Measurements from ENCODE around the gene LRRC39.
"Not testable (repeated sequence)": the region's sequence is repeated elsewhere in the genome, so short reads cannot be mapped to it uniquely, and the experiment has no call there.

The LRRC39 gene

GRCh38 chr1:100178091-100178490 is at the start of gene LRRC39:
Gene LRRC39, minus strand, starts transcription at chr1:100178256. Its CDS starts 9,740 bp downstream, at chr1:100168516.
- no peak for DNase-seq (ENCODE audit: low read depth in 2 of 2)

DNA sequence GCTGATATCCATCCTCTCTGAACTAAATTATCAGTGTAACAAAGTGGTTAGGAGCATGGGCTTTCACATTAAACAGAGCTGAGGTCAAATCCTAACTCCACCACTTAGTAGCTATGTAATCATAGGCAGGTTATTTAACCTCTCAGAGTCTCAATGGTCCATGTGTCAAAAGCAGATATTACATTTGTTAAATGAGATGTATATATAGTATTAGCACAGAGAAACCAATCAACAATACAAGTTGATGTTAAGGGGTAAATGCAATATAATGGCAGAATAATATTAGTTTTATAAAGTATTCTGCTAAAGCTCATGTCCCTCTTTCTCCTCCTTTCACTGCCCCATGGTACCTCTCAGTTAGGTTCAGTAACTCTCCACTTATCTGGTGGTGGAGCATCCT is 44.4 kb upstream of the LRRC39 start:
- DNase-seq (ENCODE audit: low read depth in 2 of 2): no peak

DNA sequence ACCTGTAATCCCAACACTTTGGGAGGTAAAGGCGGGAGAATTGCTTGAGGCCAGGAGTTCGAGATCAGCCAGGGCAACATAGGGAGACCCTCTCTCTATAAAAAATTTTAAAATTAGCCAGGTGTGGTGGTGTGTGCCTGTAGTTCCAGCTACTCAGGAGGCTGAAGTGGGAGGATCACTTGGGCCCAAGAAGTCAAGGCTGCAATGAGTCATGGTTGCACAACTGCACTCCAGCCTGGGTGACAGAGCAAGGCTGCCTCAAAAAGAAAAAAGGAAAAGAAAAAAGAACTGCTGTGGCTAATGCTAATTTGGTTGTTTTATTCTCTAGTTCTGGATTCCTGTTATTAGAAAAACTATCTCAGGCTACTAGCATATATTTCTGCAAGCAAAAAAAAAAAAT is 41.8 kb upstream of the LRRC39 start:
- no peak for DNase-seq (ENCODE audit: low read depth in 2 of 2)

DNA sequence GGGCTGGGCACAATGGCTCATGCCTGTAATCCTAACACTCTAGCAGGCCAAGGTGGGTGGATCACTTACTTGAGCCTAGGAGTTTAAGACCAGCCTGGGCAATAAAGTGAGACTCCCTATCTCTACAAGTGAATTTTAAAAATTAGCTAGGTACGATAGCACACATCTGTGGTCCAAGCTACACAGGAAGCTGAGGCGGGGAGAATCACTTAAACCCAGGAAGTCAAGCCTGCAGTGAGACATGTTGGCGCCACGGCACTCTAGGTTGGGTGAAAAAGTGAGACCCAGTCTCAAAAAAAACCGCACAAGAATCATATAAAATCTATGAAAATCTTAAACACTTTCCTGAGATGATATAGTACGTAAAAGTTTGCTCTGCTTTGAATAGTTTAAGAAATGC is 41.4 kb upstream of the LRRC39 start:
- DNase-seq (ENCODE audit: low read depth in 2 of 2): no peak

DNA sequence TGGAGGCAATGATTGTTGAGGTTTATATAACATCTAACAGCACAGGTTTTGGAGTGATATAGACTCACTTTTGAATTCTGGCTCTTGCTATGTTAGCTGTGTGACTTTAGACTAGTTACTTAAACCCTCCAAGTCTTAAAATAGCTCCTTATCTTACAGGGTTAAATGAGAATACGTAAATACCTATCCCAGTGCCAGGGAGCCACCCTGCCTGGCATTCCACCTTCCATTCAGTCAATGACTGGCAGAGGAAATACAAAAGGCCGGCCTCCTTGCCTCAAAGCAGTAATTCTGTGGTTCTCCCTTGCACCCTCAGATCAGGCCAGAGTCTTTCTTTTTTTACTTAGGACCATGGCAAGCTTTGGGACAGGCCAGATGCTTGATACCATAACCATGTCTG is 39.8 kb upstream of the LRRC39 start:
- DNase-seq (ENCODE audit: low read depth in 2 of 2): no peak

GRCh38 chr1:100215101-100215500 is 37.0 kb upstream of the LRRC39 start:
- DNase-seq (ENCODE audit: low read depth in 2 of 2): no peak

DNA sequence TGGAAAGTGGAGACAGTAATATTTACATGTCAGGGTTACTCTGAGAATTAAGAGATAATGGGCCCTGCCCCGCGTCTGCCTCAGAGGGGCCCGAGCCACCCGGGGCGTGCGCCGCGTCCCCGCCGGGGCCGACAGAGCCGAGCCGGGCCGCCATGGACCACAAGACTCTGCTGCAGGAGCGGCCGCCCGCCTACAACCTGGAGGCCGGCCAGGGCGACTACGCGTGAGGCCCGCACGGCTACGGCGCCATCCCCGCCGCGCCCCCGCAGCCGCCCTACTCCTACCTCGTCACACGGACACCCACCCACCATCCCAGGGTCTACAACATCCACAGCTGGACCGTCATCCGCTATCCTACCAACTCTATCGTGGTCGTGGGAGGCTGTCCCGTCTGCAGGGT is 35.1 kb upstream of the LRRC39 start:
- no peak for DNase-seq (ENCODE audit: low read depth in 2 of 2)

- no peak for DNase-seq (ENCODE audit: low read depth in 2 of 2)
Measured at GRCh38 chr1:100206301-100206700, 28.2 kb upstream of the LRRC39 start.

DNA sequence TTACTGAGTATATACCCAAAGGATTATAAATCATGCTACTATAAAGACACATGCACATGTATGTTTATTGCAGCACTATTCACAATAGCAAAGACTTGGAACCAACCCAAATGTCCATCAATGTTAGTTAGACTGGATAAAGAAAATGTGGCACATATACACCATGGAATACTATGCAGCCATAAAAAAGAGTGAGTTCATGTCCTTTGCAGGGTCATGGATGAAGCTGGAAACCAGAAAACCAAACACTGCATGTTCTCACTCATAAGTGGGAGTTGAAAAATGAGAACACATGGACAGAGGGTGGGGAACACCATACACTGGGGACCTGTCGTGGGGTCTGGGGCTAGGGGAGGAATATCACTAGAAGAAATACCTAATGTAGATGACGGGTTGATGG is 27.5 kb upstream of the LRRC39 start:
- DNase-seq (ENCODE audit: low read depth in 2 of 2): not testable (repeated sequence)

DNA sequence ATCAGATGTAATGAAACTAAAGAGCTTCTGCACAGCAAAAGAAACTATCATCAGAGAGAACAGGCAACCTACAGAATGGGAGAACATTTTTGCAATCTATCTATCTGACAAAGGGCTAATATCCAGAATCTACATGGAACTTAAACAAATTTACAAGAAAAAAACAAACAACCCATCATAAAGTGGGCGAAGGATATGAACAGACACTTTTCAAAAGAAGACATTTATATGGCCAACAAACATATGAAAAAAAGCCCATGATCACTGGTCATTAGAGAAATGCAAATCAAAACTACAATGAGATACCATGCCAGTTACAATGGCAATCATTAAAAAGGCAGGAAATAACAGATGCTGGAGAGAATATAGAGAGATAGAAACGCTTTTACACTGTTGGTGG is 27.0 kb upstream of the LRRC39 start:
- not testable (repeated sequence) for DNase-seq (ENCODE audit: low read depth in 2 of 2)

- DNase-seq (ENCODE audit: low read depth in 2 of 2): not testable (repeated sequence)
Measured at GRCh38 chr1:100202703-100203102, 24.6 kb upstream of the LRRC39 start.

- not testable (repeated sequence) for DNase-seq (ENCODE audit: low read depth in 2 of 2)
Measured at GRCh38 chr1:100200060-100200459, 22.0 kb upstream of the LRRC39 start.

DNA sequence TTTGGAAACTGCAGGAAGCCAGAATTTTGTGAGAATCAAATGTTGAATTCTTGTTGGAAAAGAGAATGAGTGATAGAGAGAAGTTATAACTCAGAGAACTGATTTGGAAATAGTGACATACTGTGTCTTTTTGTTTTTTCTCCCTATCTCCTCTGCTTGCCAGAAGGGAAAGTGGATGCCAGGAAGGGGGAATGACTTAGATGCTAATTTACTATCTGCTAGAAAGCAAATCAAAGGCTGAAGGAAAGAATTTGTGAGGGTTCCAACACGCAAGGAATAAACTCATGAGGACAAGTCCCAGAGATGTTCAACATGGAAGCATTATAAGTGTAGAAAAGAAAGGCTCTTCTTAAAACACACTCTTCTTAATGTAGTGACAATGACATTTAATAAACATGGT is 20.5 kb upstream of the LRRC39 start:
- DNase-seq (ENCODE audit: low read depth in 2 of 2): no peak

GRCh38 chr1:100188617-100189016 is 10.6 kb upstream of the LRRC39 start:
- DNase-seq (ENCODE audit: low read depth in 2 of 2): no peak

DNA sequence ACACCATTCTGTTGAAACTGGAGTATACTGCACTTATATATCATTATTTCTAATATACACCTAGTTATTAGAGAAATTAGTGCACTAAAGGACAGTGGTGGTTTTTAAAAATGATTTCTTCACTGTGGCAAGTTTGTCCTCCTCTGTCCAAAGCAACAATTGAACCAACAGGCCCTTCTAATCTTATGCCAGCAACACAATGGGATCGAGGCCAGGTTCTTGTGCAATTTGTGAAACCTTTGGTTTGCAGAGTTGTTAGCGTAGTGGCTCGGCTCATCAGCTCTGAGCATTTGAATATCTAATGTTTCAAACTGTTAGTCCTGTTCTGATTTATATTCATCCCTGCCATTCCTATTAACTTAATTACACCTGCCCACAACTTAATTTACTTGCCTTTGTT is 9.9 kb upstream of the LRRC39 start:
- DNase-seq (ENCODE audit: low read depth in 2 of 2): no peak

DNA sequence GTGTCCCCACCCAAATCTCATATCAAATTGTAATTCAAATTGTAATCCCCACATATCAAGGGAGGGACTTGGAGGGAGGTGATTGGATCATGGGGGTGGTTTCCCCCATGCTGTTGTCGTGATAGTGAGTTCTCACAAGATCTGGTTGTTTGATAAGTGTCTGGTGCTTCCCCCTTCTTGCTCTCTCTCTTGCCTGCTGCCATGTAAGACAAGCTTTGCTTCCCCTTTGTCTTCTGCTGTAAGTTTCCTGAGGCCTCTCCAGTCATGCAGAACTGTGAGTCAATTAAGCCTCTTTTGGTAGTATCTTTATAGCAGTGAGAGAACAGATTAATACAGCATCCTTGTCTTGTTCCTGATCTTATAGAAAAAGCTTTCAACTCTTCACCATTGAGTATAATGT is 6.5 kb upstream of the LRRC39 start:
- no peak for DNase-seq (ENCODE audit: low read depth in 2 of 2)

DNA sequence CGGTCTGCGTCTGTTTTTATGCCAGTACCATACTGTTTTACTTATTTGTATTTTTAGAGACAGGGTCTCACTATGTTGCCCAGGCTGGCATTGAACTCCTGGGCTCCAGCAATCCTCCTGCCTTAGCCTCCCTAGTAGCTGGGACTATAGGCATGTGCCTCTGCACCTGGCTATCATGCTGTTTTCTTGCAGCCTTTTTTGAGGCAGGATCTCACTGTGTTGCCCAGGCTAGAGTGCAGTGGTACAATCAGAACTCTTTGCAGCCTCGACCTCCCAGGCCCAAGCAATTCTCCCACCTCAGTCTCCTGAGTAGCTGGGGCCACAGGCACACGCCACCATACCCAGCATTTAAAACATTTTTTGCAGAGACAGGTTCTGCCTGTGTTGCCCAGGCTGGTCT is 5.3 kb upstream of the LRRC39 start:
- no peak for DNase-seq (ENCODE audit: low read depth in 2 of 2)

GRCh38 chr1:100177295-100178041 is 588 bp downstream of the LRRC39 start:
- DNase-seq (ENCODE audit: low read depth in 2 of 2): no peak

- DNase-seq (ENCODE audit: low read depth in 2 of 2): no peak
Measured at GRCh38 chr1:100168051-100168450, 10.0 kb downstream of the LRRC39 start.

DNA sequence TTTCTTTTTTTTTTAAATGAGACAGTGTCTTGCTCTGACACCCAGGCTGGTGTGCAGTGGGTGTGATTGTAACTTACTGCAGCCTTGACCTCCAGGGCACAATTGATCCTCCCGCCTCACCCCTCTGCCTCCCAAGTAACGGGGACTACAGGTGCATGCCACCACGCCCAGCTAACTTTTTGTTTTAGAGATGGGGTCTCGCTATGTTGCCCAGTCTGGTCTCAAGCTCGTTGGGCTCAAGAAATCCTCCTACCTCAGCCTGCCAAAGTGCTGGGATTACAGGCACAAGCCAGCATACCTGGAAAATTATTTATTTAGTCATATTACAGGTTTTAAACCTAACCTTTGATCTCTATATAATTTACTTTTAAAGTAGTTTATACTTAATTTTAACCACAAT is 13.4 kb downstream of the LRRC39 start:
- DNase-seq (ENCODE audit: low read depth in 2 of 2): no peak

DNA sequence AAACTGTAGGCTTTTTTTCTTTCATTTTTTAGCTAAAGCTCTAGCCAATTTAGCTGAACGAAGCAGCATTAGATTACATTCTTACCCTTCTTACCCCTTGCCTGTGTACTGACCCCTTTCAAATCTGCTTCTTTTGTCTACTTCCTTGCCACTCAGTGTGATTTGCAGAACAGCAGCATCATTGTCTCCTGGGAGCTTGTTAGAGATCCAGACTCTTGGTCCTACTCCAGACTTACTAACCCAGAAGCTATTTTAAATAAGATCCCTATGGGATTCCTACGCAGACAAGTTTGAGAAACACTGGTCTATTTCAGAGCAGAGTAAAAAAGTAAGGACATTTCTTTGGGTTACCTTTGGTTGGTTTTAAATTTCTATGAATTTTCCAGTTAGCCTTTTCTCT is 13.8 kb downstream of the LRRC39 start:
- DNase-seq (ENCODE audit: low read depth in 2 of 2): no peak

DNA sequence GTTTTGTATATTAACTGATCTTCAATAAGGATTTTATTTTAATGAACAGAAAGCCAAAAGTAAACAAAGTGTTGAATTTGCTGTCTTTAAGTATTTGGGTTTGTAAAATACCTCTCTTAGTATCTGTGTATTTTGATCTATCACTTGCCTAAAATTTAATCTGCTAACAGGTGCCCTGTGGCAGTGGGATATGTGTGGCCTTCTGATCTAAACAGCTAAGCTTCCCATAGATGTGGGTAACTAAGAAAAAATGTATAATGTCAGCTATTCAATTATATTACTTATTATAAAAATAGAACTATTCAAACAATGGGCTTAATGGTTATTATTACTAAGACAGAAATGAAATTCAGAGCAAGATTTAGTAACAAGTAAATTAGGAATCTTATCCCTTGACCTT is 15.2 kb downstream of the LRRC39 start:
- no peak for DNase-seq (ENCODE audit: low read depth in 2 of 2)

DNA sequence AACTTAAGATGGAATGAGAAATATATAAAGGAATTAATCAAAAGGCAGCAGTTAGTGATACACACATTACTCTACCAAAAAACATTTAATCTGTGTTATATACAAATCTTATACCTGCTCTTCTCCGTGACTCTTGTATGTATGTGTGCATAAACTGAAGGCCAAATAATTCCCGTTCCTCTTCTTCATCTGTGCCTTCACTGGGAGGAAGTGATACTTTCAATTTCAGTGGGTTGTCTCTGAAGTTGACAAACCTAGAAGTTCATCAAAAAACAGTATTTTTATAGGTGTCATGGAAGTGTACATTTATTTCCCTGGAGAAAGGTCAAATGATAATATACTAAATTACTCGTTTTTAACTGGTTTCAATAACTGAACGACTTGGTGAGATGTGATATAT is 25.8 kb downstream of the LRRC39 start:
- no peak for DNase-seq (ENCODE audit: low read depth in 2 of 2)

- DNase-seq (ENCODE audit: low read depth in 2 of 2): no peak
Measured at GRCh38 chr1:100151679-100152078, 26.4 kb downstream of the LRRC39 start.

All from stimulated activated CD8-positive, alpha-beta memory T cell treated with anti-CD3 and anti-CD28 coated beads, Interleukin-2, amount 100 ng/mL, for 1 hour (primary cell).